ENCODE data around the gene NACC1.

DNA sequence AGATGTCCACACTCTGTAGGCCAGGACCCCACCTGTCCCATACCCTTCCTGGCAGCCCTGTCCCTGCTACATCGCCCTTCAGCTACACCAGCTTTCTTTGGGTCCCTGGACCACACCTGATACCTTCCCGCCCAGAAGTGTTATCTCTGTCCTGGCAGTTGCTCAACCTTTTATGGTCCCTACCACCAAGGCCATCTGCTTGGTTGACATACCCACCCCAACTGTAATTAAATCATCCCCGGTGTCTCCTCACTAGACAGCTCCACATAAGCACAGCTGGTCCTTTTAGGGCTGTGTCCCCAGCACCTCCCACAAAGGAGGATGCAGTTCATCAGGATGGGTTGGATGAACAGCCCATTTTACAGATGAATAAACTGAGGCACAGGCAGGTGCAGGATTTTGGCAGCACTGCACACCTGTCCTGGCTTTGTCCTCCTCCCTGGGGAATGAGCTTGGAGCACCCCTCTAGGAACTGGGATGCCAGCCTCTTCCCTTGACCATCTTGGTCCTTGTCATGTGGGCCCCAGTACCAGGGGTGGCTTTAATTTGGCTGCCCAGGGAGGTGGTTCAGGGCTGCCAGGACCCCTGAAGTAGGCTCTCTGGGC, 12.9 kb downstream of the NACC1 start:
- TF ChIP-seq, protein P1, sequence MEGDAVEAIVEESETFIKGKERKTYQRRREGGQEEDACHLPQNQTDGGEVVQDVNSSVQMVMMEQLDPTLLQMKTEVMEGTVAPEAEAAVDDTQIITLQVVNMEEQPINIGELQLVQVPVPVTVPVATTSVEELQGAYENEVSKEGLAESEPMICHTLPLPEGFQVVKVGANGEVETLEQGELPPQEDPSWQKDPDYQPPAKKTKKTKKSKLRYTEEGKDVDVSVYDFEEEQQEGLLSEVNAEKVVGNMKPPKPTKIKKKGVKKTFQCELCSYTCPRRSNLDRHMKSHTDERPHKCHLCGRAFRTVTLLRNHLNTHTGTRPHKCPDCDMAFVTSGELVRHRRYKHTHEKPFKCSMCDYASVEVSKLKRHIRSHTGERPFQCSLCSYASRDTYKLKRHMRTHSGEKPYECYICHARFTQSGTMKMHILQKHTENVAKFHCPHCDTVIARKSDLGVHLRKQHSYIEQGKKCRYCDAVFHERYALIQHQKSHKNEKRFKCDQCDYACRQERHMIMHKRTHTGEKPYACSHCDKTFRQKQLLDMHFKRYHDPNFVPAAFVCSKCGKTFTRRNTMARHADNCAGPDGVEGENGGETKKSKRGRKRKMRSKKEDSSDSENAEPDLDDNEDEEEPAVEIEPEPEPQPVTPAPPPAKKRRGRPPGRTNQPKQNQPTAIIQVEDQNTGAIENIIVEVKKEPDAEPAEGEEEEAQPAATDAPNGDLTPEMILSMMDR (optimal IDR thresholded peaks at IDR 0.05 in 1 of 3, IDR thresholded peaks at IDR 0.05 in 1 of 3, conservative IDR thresholded peaks at IDR 0.05 in 1 of 3; ENCODE audit: extremely low read depth in 1 of 3, insufficient read depth in 2 of 3, low read length in 3 of 3) = no peak
- TF ChIP-seq EZH2 (IDR thresholded peaks at IDR 0.05; ENCODE audit: low read length) = no peak
